Left lung (tissue), 10 donors: Measurements from ENCODE around the gene RPP40. TPM values are rescaled to one million over a fixed set of nuclear protein-coding genes. Genes with fewer than 3 reads are reported as not detected.

Source experiments
- ATAC-seq: fragments of 200-7000 bp; cut with Tn5 transposase; one replicate; pipeline ENCODE4 v1.9.1; 2020; ENCODE audit warnings: moderate library complexity
- DNase-seq, 4 donors: peaks; one replicate each; pipeline ENCODE4 v3.0.0-alpha.2; 2013 to 2020
- H3K27ac ChIP-seq, 2 donors: fragments of 200-600 bp; sonication (generic) in 1 of 2; one replicate each; pipeline versions ENCODE4 v1.5.0 to v1.8.0; 2020 to 2021
- H3K27me3 ChIP-seq, 2 donors: fragments of 200-600 bp; sonication (generic) in 1 of 2; one replicate each; pipeline versions ENCODE4 v1.5.0 to v1.8.0; 2020 to 2021
- H3K36me3 ChIP-seq, 2 donors: fragments of 200-600 bp; sonication (generic) in 1 of 2; one replicate each; pipeline versions ENCODE4 v1.5.0 to v1.8.0; 2020 to 2021
- H3K4me1 ChIP-seq, 2 donors: fragments of 200-600 bp; one replicate each; pipeline ENCODE4 v1.8.0; 2021
- H3K4me3 ChIP-seq, 2 donors: fragments of 200-600 bp; sonication (generic) in 1 of 2; one replicate each; pipeline versions ENCODE4 v1.5.0 to v1.8.0; 2020 to 2021; ENCODE audit warnings: mild to moderate bottlenecking in 1 of 2
- H3K9me3 ChIP-seq, 2 donors: fragments of 200-600 bp; sonication (generic) in 1 of 2; one replicate each; pipeline versions ENCODE4 v1.5.0 to v1.8.0; 2020 to 2021
- CTCF ChIP-seq, 2 donors: fragments of 200-600 bp; sonication (generic) in 1 of 2; IDR thresholded peaks; one replicate each; pipeline versions ENCODE4 v1.5.0 to v1.8.0; 2021; ENCODE audit warnings: antibody characterized with exemption in 2 of 2
- intact Hi-C, 2 donors: fragments of 100-400 bp; cut with DNase I; formaldehyde crosslinking; loops; one replicate each; pipeline versions ENCODE4 v1.11.2 to v1.14.2; 2022
- polyA plus RNA-seq, 6 donors: library from polyadenylated mRNA; unstranded; fragments of 120-200 nt; gene quantifications; one replicate each; pipeline ENCODE4 v1.2.1, GENCODE V29; 2013; ENCODE audit not compliant: insufficient read length in 6 of 6
- total RNA-seq, 2 donors: library from RNA; stranded (reverse); fragmentation: NEBNext Ultra II Directional; extraction: Animal tissue kit (Norgen Biotek cat#: 25700); gene quantifications; one replicate each; pipeline ENCODE4 v1.2.1, GENCODE V29; 2021
- donor health status: DM: no; HTN: yes; CAD: no.
- donor health status: DM: no; HTN: no; CAD: no.

Gene RPP40
- total and polyA plus RNA-seq, 8 donors = 5.3 to 14.4 (median 10.4) TPM

- intact Hi-C loops = no loop called here
- no peaks in the 10 kb centered on the region for H3K4me1 ChIP-seq
These were observed 42.6 kb upstream of the RPP40 start for GRCh38 chr6:5046430-5046829.

GRCh38 chr6:5045416-5045815, 41.6 kb upstream of the RPP40 start:
- H3K4me3 ChIP-seq = no peak overlapping the region
- no peaks in the 10 kb centered on the region for H3K36me3 ChIP-seq
- peak in 1 of 4 donors; percentile 24 for DNase-seq
- no peaks in the 10 kb centered on the region for H3K4me1 ChIP-seq
- peaks cover 0 to 7% of the 10 kb centered on the region in 2 donors for H3K9me3 ChIP-seq
- no peak for ATAC-seq
- TF ChIP-seq CTCF (IDR thresholded peaks at IDR 0.05) = no peak
- H3K27ac ChIP-seq = no peak overlapping the region
- H3K27me3 ChIP-seq = no peaks in the 10 kb centered on the region
- intact Hi-C loops = no loop called here

More at GRCh38 chr6:5046430-5046829, 42.6 kb upstream of the RPP40 start:
- Histone ChIP-seq H3K9me3 (peaks cover 0 to 17% of the 10 kb centered on the region in 2 donors), H3K4me3 (no peak overlapping the region), H3K27me3 (no peaks in the 10 kb centered on the region), H3K36me3 (no peaks in the 10 kb centered on the region), H3K27ac (no peak overlapping the region)
- TF ChIP-seq CTCF (IDR thresholded peaks at IDR 0.05) = no peak
- no peak for ATAC-seq
- no peak for DNase-seq

- no peak overlapping the region for H3K4me3 ChIP-seq
- no peak for TF ChIP-seq CTCF (IDR thresholded peaks at IDR 0.05)
- H3K36me3 ChIP-seq = no peaks in the 10 kb centered on the region
- H3K27me3 ChIP-seq = no peaks in the 10 kb centered on the region
- H3K4me1 ChIP-seq = no peaks in the 10 kb centered on the region
- H3K9me3 ChIP-seq = peaks cover 0 to 2% of the 10 kb centered on the region in 2 donors
- no peak for DNase-seq
- ATAC-seq = no peak
- H3K27ac ChIP-seq = no peak overlapping the region
- intact Hi-C loops = no loop called here
These were observed 41.0 kb upstream of the RPP40 start for GRCh38 chr6:5044866-5045265.

GRCh38 chr6:5042436-5042835, 38.6 kb upstream of the RPP40 start:
- H3K27ac ChIP-seq = no peak overlapping the region
- ATAC-seq = no peak
- no peak for DNase-seq
- intact Hi-C loops = no loop called here
- no peak overlapping the region for H3K4me3 ChIP-seq
- H3K36me3 ChIP-seq = no peaks in the 10 kb centered on the region
- no peaks in the 10 kb centered on the region for H3K9me3 ChIP-seq
- no peaks in the 10 kb centered on the region for H3K4me1 ChIP-seq
- no peak for TF ChIP-seq CTCF (IDR thresholded peaks at IDR 0.05)
- no peaks in the 10 kb centered on the region for H3K27me3 ChIP-seq

- Histone ChIP-seq H3K36me3 (no peaks in the 10 kb centered on the region), H3K9me3 (no peaks in the 10 kb centered on the region), H3K4me3 (no peak overlapping the region), H3K27me3 (no peaks in the 10 kb centered on the region), H3K4me1 (no peaks in the 10 kb centered on the region), H3K27ac (no peak overlapping the region)
- DNase-seq (no peak), ATAC-seq (no peak)
- no peak for TF ChIP-seq CTCF (IDR thresholded peaks at IDR 0.05)
- intact Hi-C loops = no loop called here
These were observed 38.1 kb upstream of the RPP40 start for GRCh38 chr6:5041955-5042354.
